GOT3 (cell line): Measurements from ENCODE around the gene FGF8.

Experiments
- DNase-seq: peaks from one replicate; lab custom pipeline; 2025; ENCODE audit warnings: mixed read lengths; lab: John Stamatoyannopoulos, UW

FGF8 gene

DNA sequence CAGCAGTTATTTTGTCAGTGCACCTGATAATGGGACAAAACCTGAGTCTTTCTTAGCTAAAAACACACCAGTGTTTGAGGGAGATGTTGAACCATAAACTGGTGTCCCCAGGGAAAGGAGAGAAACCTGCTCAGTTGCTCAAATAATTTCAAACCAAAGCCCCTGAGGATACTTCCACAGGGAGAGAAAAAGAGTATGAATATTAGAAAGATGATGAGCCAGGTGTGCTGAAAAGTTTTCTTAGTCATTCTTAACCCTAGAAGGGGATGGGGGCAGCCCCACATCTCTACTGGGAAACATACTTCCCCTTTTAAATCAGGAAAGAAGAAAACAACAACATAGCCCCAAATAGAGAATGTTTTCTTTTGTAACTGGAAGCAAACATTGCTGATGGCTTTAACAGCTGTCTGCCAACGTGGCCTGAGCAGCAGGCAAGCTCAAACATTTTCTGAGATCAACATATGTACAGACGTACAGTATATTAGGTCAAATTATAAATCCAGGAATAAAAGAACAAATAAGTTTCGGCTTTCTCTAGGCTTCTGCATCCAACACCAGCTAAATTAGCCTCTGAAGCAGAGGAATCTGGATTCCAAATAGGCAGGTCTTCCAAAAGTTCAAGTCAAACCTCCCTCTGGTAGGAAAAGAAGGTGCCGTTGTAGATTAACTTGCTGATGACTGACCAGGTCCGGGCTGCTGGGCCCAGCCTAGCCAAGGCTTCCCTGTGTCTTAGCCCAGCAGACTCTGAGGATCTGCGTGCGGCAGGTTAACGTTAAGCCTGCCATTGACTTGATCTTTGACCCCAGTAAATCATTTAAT is 50.4 kb downstream of the FGF8 start:
- no peak for DNase-seq

DNA sequence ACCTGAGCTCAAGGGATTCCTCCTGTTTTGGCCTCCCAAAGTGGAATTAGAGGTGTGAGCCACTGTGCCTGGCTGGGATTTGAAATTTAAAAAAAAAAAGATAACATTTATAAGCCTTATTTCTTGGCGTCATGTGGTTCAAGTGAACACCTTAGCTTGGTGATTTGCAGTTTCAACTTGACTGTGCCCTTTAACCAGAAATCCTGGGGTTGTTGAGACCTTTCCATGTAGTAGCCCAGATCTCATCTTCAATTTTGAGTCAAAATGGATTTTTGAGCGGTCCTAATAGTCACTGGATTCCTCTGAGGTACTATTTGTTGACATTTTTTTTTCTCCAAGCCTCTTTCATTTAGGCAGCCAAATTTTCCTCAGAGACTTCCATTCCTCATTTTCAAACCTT is 51.5 kb downstream of the FGF8 start:
- no peak for DNase-seq

DNA sequence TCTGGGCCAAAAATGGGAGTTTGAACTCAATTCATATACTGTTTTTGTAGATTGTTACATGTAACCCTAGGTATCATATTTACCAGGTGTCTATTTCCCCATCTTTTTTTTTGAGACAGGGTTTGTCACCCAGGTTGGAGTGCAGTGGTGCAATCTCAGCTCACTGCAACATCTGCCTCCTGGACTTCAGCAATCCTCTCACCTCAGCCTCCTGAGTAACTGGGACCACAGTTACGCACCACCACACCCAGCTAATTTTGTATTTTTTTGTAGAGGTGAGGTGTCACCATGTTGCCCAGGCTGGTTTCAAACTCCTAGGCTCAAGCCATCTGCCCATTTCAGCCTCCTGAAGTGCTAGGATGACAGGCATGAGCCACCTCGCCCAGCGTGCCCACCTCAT is 52.7 kb downstream of the FGF8 start:
- no peak for DNase-seq

DNA sequence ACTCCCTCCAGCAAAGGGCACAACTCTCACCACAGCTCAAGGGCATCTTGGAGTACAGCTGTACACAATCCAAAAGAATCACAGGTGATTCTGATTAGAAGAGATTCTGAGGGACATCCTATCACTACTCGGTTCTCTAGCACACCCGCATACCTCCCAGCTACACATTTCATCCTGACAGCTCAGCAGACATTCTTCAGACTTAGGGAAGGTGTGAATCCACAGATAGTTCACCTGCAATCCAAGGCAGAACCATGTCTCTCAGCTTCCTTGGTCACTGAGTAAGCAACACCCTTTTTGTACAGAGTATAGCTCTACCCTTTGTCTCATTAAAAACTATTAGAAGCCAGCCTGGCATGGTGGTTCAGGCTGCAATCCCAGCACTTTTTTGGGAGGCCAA is 54.1 kb downstream of the FGF8 start:
- DNase-seq, result no peak

DNA sequence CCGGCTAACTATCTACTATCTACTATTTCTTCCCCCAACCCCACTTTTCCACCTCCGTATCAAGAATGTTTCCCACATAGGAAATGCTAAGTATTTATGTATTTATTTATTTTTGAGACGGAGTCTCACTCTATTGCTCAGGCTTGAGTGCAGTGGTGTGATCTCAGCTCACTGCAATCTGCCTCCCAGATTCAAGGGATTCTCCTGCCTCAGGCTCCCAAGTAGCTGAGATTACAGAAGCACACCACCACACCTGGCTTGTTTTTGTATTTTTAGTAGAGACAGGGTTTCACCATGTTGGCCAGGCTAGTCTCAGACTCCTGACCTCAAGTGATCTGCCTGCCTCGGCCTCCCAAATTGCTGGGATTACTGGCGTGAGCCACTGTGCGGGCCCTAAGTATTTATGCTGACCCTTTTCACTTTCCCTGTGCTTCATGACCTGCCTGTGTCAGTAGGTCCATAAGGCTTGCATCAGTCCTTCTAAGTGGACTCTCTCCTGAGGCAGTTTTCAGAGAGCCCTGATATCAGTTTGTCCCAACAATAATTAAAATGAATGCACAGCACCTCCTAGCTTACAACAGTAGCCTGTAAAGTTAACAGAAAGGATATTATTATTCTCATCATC is 55.2 kb downstream of the FGF8 start:
- no peak for DNase-seq
